Measurements from ENCODE around the gene MTMR2. TPM values are rescaled to one million over a fixed set of nuclear protein-coding genes. Genes with fewer than 3 reads are reported as not detected.

Gene MTMR2
- total RNA-seq, 1 experiment from 2014 or later = 59.0 TPM

DNA sequence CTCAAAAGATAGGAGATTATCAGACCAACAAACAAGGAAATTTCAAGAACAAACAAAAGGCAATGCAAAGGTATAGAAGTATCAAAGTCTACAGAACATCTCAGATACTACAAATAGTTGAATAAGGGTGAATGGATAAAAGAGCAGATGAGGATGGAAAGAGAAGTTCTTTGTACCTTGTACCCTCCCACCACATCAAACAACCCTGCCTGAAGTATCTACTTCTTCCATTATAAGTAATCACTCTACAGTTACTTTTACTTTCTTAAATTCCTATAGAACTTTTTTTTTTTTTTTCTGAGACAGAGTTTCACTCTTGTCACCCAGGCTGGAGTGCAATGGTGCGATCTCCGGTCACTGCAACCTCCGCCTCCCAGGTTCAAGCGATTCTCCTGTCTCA, 35.1 kb downstream of the MTMR2 start:
- no peak overlapping the region for H3K4ac ChIP-seq (ENCODE audit: low read depth, low read length)
- H2BK15ac ChIP-seq (ENCODE audit: low read depth, low read length) = no peak overlapping the region
- H3K27me3 ChIP-seq (ENCODE audit: insufficient read depth, low read length) = no peaks in the 10 kb centered on the region
- no peaks in the 10 kb centered on the region for H3K27me3 Mint-ChIP-seq (ENCODE audit: low read depth)
- no peak overlapping the region for H3K9ac ChIP-seq (ENCODE audit: extremely low read depth, insufficient read length, low read length)
- no peak overlapping the region for H3K27ac ChIP-seq (ENCODE audit: insufficient read length, low read depth, low read length)
- H2BK12ac ChIP-seq (ENCODE audit: insufficient read length, low read depth, low read length) = no peak overlapping the region
- no peak for DNase-seq
- H3T11ph ChIP-seq (ENCODE audit: low read length) = no peak overlapping the region
- H2AFZ ChIP-seq (ENCODE audit: low read length) = no peak overlapping the region
- no peak overlapping the region for H4K8ac ChIP-seq (replicated peaks; ENCODE audit: insufficient read length, low read depth, low read length)
- no peak overlapping the region for H2BK120ac ChIP-seq (ENCODE audit: low read depth, low read length, poor library complexity, severe bottlenecking)
- peaks cover 3 to 13% (median 10%) of the 10 kb centered on the region in 3 experiments; a peak in 5 of 7 replicates for H3K36me3 Mint-ChIP-seq (ENCODE audit: insufficient read depth in 1 of 3, low read depth in 3 of 3)
- H3K23ac ChIP-seq (ENCODE audit: insufficient read length, low read depth, low read length) = no peak overlapping the region
- no CpG with 5 or more reads among the region's 4 CpGs for WGBS (ENCODE audit: extremely low coverage, insufficient read length, low lambda C conversion rate)
- no peak overlapping the region for H4K5ac ChIP-seq (ENCODE audit: insufficient read length, low read depth, low read length)
- peaks cover 3% of the 10 kb centered on the region for H3K79me1 ChIP-seq (ENCODE audit: insufficient read depth, low read depth, low read length, poor library complexity, severe bottlenecking)
- H2BK20ac ChIP-seq (ENCODE audit: low read depth, low read length, poor library complexity, severe bottlenecking) = no peak overlapping the region
- H3K56ac ChIP-seq (ENCODE audit: insufficient read length, low read depth, low read length) = no peak overlapping the region
- no peak overlapping the region for H3K18ac ChIP-seq (ENCODE audit: insufficient read length, low read depth, low read length)
- no peaks in the 10 kb centered on the region for H3K9me3 ChIP-seq (ENCODE audit: control insufficient read depth, low read depth, low read length)
- no peaks in the 10 kb centered on the region for H3K9me3 Mint-ChIP-seq
- TF ChIP-seq, protein P1, sequence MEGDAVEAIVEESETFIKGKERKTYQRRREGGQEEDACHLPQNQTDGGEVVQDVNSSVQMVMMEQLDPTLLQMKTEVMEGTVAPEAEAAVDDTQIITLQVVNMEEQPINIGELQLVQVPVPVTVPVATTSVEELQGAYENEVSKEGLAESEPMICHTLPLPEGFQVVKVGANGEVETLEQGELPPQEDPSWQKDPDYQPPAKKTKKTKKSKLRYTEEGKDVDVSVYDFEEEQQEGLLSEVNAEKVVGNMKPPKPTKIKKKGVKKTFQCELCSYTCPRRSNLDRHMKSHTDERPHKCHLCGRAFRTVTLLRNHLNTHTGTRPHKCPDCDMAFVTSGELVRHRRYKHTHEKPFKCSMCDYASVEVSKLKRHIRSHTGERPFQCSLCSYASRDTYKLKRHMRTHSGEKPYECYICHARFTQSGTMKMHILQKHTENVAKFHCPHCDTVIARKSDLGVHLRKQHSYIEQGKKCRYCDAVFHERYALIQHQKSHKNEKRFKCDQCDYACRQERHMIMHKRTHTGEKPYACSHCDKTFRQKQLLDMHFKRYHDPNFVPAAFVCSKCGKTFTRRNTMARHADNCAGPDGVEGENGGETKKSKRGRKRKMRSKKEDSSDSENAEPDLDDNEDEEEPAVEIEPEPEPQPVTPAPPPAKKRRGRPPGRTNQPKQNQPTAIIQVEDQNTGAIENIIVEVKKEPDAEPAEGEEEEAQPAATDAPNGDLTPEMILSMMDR (conservative IDR thresholded peaks at IDR 0.05) = no peak
- no peak overlapping the region for H3K4me2 ChIP-seq (ENCODE audit: insufficient read depth, insufficient read length, low read length)
- no peaks in the 10 kb centered on the region for H3K79me2 ChIP-seq (ENCODE audit: insufficient read depth, low read length)
- H4K91ac ChIP-seq (ENCODE audit: insufficient read length, low read depth, low read length) = no peak overlapping the region
- H3K14ac ChIP-seq (ENCODE audit: insufficient read depth, low read length) = no peak overlapping the region
- no peaks in the 10 kb centered on the region; the same call in 1 of the 2 replicates for H3K4me1 ChIP-seq (ENCODE audit: insufficient read depth, low read length)
- no peaks in the 10 kb centered on the region for H3K23me2 ChIP-seq (ENCODE audit: insufficient read length, low read depth, low read length, poor library complexity, severe bottlenecking)
- no peak overlapping the region for H2BK5ac ChIP-seq (ENCODE audit: insufficient read length, low read length)
- H4K20me1 ChIP-seq (ENCODE audit: control insufficient read depth, insufficient read depth, insufficient read length) = no peaks in the 10 kb centered on the region
- H2AK5ac ChIP-seq (ENCODE audit: insufficient read length, low read length) = no peak overlapping the region
- no peaks in the 10 kb centered on the region for H3K4me1 Mint-ChIP-seq
- no peak overlapping the region for H3K4me3 Mint-ChIP-seq
- H3K27ac Mint-ChIP-seq = no peak overlapping the region

Data from H9 (cell line).